ENCODE results near the gene TDRD10.

Gene TDRD10

GRCh38 chr1:154539486-154540483 lies 37.8 kb downstream of the TDRD10 start:
- no peak overlapping the region for H3K27ac Mint-ChIP-seq
- no peaks in the 10 kb centered on the region for H3K9me3 Mint-ChIP-seq
- H3K36me3 Mint-ChIP-seq (ENCODE audit: insufficient read depth): no peaks in the 10 kb centered on the region
- DNase-seq (no peak), ATAC-seq (replicated peaks) (no peak)
- peaks cover 41 to 65% of the 10 kb centered on the region in 2 donors for H3K27me3 Mint-ChIP-seq
- no peaks in the 10 kb centered on the region for H3K4me1 Mint-ChIP-seq (ENCODE audit: low read depth in 2 of 2)
- no peak overlapping the region for H3K4me3 Mint-ChIP-seq

GRCh38 chr1:154541231-154541630 lies 39.2 kb downstream of the TDRD10 start:
- Mint-ChIP-seq H3K9me3 (no peaks in the 10 kb centered on the region), H3K4me3 (no peak overlapping the region), H3K36me3 (ENCODE audit: insufficient read depth) (no peaks in the 10 kb centered on the region), H3K27ac (no peak overlapping the region), H3K27me3 (peaks cover 29 to 54% of the 10 kb centered on the region in 2 donors), H3K4me1 (ENCODE audit: low read depth in 2 of 2) (no peaks in the 10 kb centered on the region)
- DNase-seq (no peak), ATAC-seq (replicated peaks) (no peak)

GRCh38 chr1:154546264-154547063 lies 44.4 kb downstream of the TDRD10 start:
- Mint-ChIP-seq H3K9me3 (no peaks in the 10 kb centered on the region), H3K36me3 (ENCODE audit: insufficient read depth) (peaks cover 24% of the 10 kb centered on the region), H3K4me1 (ENCODE audit: low read depth in 2 of 2) (peaks cover 15 to 27% of the 10 kb centered on the region in 2 donors), H3K4me3 (no peak overlapping the region), H3K27ac (no peak overlapping the region), H3K27me3 (peaks cover 9 to 17% of the 10 kb centered on the region in 2 donors)
- DNase-seq (peak; percentile 37 to 43 (median 41)), ATAC-seq (replicated peaks) (peak; percentile 81)

GRCh38 chr1:154547105-154547732 lies 45.2 kb downstream of the TDRD10 start:
- Mint-ChIP-seq H3K4me1 (ENCODE audit: low read depth in 2 of 2) (peaks cover 17 to 27% of the 10 kb centered on the region in 2 donors), H3K9me3 (no peaks in the 10 kb centered on the region), H3K27ac (no peak overlapping the region), H3K4me3 (no peak overlapping the region), H3K36me3 (ENCODE audit: insufficient read depth) (peaks cover 31% of the 10 kb centered on the region), H3K27me3 (peaks cover 1 to 9% of the 10 kb centered on the region in 2 donors)
- DNase-seq (no peak), ATAC-seq (replicated peaks) (no peak)

GRCh38 chr1:154548028-154548427 lies 46.0 kb downstream of the TDRD10 start:
- H3K27me3 Mint-ChIP-seq: peaks cover 0 to 6% of the 10 kb centered on the region in 2 donors
- no peak overlapping the region for H3K4me3 Mint-ChIP-seq
- peaks cover 40% of the 10 kb centered on the region for H3K36me3 Mint-ChIP-seq (ENCODE audit: insufficient read depth)
- ATAC-seq (replicated peaks) (no peak), DNase-seq (no peak)
- H3K4me1 Mint-ChIP-seq (ENCODE audit: low read depth in 2 of 2): peaks cover 17 to 27% of the 10 kb centered on the region in 2 donors
- H3K9me3 Mint-ChIP-seq: no peaks in the 10 kb centered on the region
- peak overlapping the region in 1 of 2 donors; percentile 5 for H3K27ac Mint-ChIP-seq

- ATAC-seq (replicated peaks): no peak
- peaks cover 48% of the 10 kb centered on the region for H3K36me3 Mint-ChIP-seq (ENCODE audit: insufficient read depth)
- DNase-seq: no peak
- H3K27me3 Mint-ChIP-seq: peaks cover 0 to 6% of the 10 kb centered on the region in 2 donors
- no peaks in the 10 kb centered on the region for H3K9me3 Mint-ChIP-seq
- no peak overlapping the region for H3K27ac Mint-ChIP-seq
- no peak overlapping the region for H3K4me3 Mint-ChIP-seq
- H3K4me1 Mint-ChIP-seq (ENCODE audit: low read depth in 2 of 2): peaks cover 22 to 27% of the 10 kb centered on the region in 2 donors
Measured at GRCh38 chr1:154549202-154549770, 47.3 kb downstream of the TDRD10 start.

- H3K4me1 Mint-ChIP-seq (ENCODE audit: low read depth in 2 of 2): peaks cover 22 to 33% of the 10 kb centered on the region in 2 donors
- H3K27me3 Mint-ChIP-seq: no peaks in the 10 kb centered on the region
- H3K36me3 Mint-ChIP-seq (ENCODE audit: insufficient read depth): peaks cover 56% of the 10 kb centered on the region
- ATAC-seq (replicated peaks): no peak
- H3K27ac Mint-ChIP-seq: peak overlapping the region in 1 of 2 donors; percentile 59
- no peak overlapping the region for H3K4me3 Mint-ChIP-seq
- no peak for DNase-seq
- H3K9me3 Mint-ChIP-seq: no peaks in the 10 kb centered on the region
Measured at GRCh38 chr1:154550070-154550469, 48.1 kb downstream of the TDRD10 start.

- H3K27ac Mint-ChIP-seq: no peak overlapping the region
- H3K27me3 Mint-ChIP-seq: no peaks in the 10 kb centered on the region
- H3K4me1 Mint-ChIP-seq (ENCODE audit: low read depth in 2 of 2): peaks cover 23 to 38% of the 10 kb centered on the region in 2 donors
- no peaks in the 10 kb centered on the region for H3K9me3 Mint-ChIP-seq
- ATAC-seq (replicated peaks) (no peak), DNase-seq (no peak)
- peaks cover 62% of the 10 kb centered on the region for H3K36me3 Mint-ChIP-seq (ENCODE audit: insufficient read depth)
- no peak overlapping the region for H3K4me3 Mint-ChIP-seq
Measured at GRCh38 chr1:154550657-154551056, 48.6 kb downstream of the TDRD10 start.

GRCh38 chr1:154551474-154551873 lies 49.5 kb downstream of the TDRD10 start:
- DNase-seq: no peak
- ATAC-seq (replicated peaks): no peak
- no peaks in the 10 kb centered on the region for H3K27me3 Mint-ChIP-seq
- peak overlapping the region in 1 of 2 donors; percentile 49 for H3K27ac Mint-ChIP-seq
- peaks cover 29 to 46% of the 10 kb centered on the region in 2 donors for H3K4me1 Mint-ChIP-seq (ENCODE audit: low read depth in 2 of 2)
- no peaks in the 10 kb centered on the region for H3K9me3 Mint-ChIP-seq
- H3K36me3 Mint-ChIP-seq (ENCODE audit: insufficient read depth): peaks cover 64% of the 10 kb centered on the region
- H3K4me3 Mint-ChIP-seq: no peak overlapping the region

- no peaks in the 10 kb centered on the region for H3K9me3 Mint-ChIP-seq
- DNase-seq: no peak
- peaks cover 67% of the 10 kb centered on the region for H3K36me3 Mint-ChIP-seq (ENCODE audit: insufficient read depth)
- peak overlapping the region in 1 of 2 donors; percentile 49 for H3K27ac Mint-ChIP-seq
- no peak overlapping the region for H3K4me3 Mint-ChIP-seq
- peaks cover 34 to 51% of the 10 kb centered on the region in 2 donors for H3K4me1 Mint-ChIP-seq (ENCODE audit: low read depth in 2 of 2)
- H3K27me3 Mint-ChIP-seq: no peaks in the 10 kb centered on the region
- ATAC-seq (replicated peaks): no peak
Measured at GRCh38 chr1:154552036-154552435, 50.0 kb downstream of the TDRD10 start.

- no peak overlapping the region for H3K4me3 Mint-ChIP-seq
Measured at GRCh38 chr1:154553056-154554030, 51.3 kb downstream of the TDRD10 start.

GRCh38 chr1:154556422-154556821 lies 54.4 kb downstream of the TDRD10 start:
- no peak for DNase-seq
- Mint-ChIP-seq H3K4me1 (ENCODE audit: low read depth in 2 of 2) (peaks cover 36 to 40% of the 10 kb centered on the region in 2 donors), H3K36me3 (ENCODE audit: insufficient read depth) (peaks cover 63% of the 10 kb centered on the region), H3K4me3 (peak overlapping the region; percentile 91 to 92), H3K9me3 (no peaks in the 10 kb centered on the region), H3K27me3 (no peaks in the 10 kb centered on the region), H3K27ac (peak overlapping the region; percentile 55 to 92)
- ATAC-seq (replicated peaks): no peak

More at GRCh38 chr1:154553056-154554030, 51.3 kb downstream of the TDRD10 start:
- no peak for ATAC-seq (replicated peaks)
- no peak for DNase-seq
- Mint-ChIP-seq H3K4me1 (ENCODE audit: low read depth in 2 of 2) (peaks cover 42 to 52% of the 10 kb centered on the region in 2 donors), H3K27me3 (no peaks in the 10 kb centered on the region), H3K27ac (no peak overlapping the region), H3K36me3 (ENCODE audit: insufficient read depth) (peaks cover 76% of the 10 kb centered on the region), H3K9me3 (no peaks in the 10 kb centered on the region)

Data from effector memory CD8-positive, alpha-beta T cell (primary cell).